T-helper 2 cell treated with Interferon-gamma antibody and Interleukin-4, amounts not matched to agents 5 μg/mL and 100 μg/mL, for 36 hours (primary cell): Measurements from ENCODE around the gene EFNB2.

Experiments used
- DNase-seq: peaks from one replicate; pipeline ENCODE4 v3.0.0; 2021; ENCODE audit warnings: low spot score
- H3K27ac Mint-ChIP-seq: one replicate; pipeline ENCODE4 v1.8.0; 2021; ENCODE audit warnings: mild to moderate bottlenecking, mixed read lengths
- H3K27me3 Mint-ChIP-seq: one replicate; pipeline ENCODE4 v1.8.0; 2021; ENCODE audit warnings: low read depth, mixed read lengths
- H3K36me3 Mint-ChIP-seq: one replicate; pipeline ENCODE4 v1.8.0; 2021; ENCODE audit warnings: low read depth, mixed read lengths
- H3K4me1 Mint-ChIP-seq: one replicate; pipeline ENCODE4 v1.8.0; 2021; ENCODE audit warnings: low read depth, mixed read lengths
- H3K4me3 Mint-ChIP-seq: one replicate; pipeline ENCODE4 v1.8.0; 2022; ENCODE audit warnings: mild to moderate bottlenecking, moderate library complexity, mixed read lengths
- H3K9me3 Mint-ChIP-seq: one replicate; pipeline ENCODE4 v1.8.0; 2021; ENCODE audit warnings: mixed read lengths

Gene EFNB2

DNA sequence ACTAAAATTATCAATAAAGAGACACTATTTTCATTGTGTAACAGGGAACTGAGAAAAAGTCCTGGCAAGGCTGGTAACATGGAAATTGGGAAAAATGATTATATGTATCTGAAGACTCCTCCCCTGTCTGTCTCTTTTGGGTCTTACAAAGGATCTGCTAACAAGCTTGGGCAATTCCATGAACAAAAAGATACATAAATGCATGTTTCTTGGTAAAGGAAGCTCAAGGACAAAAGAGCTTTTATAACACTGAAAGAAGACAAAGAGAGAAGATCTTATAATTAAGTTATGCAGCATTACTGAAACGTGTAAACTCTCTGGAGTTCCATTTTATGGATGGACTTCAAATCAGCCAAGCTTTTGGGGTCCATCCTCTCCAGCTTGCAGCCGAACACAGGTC, 29.2 kb downstream of the EFNB2 start:
- no peaks in the 10 kb centered on the region for H3K9me3 Mint-ChIP-seq
- H3K4me1 Mint-ChIP-seq: peaks cover 3% of the 10 kb centered on the region
- H3K36me3 Mint-ChIP-seq: no peaks in the 10 kb centered on the region
- no peak for DNase-seq
- no peak overlapping the region for H3K4me3 Mint-ChIP-seq
- H3K27me3 Mint-ChIP-seq: peaks cover 11% of the 10 kb centered on the region
- H3K27ac Mint-ChIP-seq: no peak overlapping the region

- H3K4me3 Mint-ChIP-seq: no peak overlapping the region
- no peaks in the 10 kb centered on the region for H3K9me3 Mint-ChIP-seq
- H3K27me3 Mint-ChIP-seq: peaks cover 12% of the 10 kb centered on the region
- H3K36me3 Mint-ChIP-seq: no peaks in the 10 kb centered on the region
- H3K27ac Mint-ChIP-seq: no peak overlapping the region
- H3K4me1 Mint-ChIP-seq: peaks cover 3% of the 10 kb centered on the region
- DNase-seq: no peak
Measured at GRCh38 chr13:106505732-106506131, 29.7 kb downstream of the EFNB2 start.

DNA sequence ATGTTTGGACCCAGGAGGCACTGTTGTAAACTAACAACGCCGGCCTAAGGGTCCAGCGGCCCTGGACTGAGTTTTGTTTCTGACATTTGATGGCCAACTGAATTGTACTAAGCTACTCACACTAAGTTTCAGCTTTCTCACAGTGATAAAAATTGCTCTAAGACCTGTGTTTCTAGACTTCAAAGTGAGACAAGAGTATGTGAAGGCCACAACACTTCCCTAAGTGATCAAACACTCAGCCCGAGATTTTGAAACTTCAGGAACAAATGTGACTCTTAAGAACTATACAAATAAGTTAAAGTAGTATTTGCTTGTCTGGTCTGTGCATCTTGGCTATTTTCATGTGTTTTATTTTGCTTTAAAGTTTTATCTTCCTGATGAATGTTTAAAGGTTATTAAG, 30.2 kb downstream of the EFNB2 start:
- Mint-ChIP-seq H3K27ac (no peak overlapping the region), H3K4me3 (no peak overlapping the region), H3K27me3 (peaks cover 14% of the 10 kb centered on the region), H3K36me3 (no peaks in the 10 kb centered on the region), H3K9me3 (no peaks in the 10 kb centered on the region), H3K4me1 (peaks cover 3% of the 10 kb centered on the region)
- no peak for DNase-seq

- Mint-ChIP-seq H3K36me3 (no peaks in the 10 kb centered on the region), H3K4me1 (peaks cover 3% of the 10 kb centered on the region), H3K27me3 (peaks cover 22% of the 10 kb centered on the region), H3K4me3 (no peak overlapping the region), H3K9me3 (no peaks in the 10 kb centered on the region), H3K27ac (no peak overlapping the region)
- DNase-seq: no peak
Measured at GRCh38 chr13:106503730-106504453, 31.6 kb downstream of the EFNB2 start.

DNA sequence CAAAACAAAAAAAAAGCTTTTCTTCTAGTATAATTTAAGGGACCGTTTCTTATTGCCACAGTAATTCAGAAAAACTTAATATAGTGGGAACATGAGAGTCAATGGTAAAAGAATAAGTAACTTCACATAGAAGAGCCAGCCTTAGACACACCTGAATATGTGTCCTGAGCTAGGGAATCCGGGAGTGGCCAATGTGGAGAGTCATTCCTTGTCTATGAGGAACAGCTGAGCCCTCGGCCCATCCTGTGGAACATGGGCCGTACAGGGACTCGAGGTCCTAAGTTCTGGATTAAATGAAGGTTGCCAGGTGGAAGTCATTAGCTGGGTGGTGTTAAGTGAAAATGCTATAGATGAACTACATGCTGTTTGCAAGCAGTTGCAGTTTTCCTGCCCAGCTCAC, 32.2 kb downstream of the EFNB2 start:
- H3K27me3 Mint-ChIP-seq: peaks cover 25% of the 10 kb centered on the region

DNA sequence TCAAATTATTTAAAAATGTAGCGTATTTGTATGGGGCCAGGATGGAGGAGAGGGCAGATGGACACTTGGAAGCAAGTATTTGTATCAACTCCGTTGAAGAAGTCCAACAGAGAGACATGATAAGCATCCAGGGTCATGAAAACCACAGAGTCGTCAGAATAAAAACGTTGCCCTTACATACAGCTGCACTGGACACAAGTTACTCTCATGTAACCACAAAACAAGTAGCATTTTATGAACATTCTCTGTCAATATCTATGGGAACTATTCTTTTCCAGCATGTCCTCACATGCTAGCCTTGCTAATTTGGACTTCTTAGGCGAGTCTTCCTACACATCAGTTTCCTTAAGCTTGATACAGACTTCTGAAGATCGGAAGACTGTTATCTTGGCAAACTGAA, 35.0 kb downstream of the EFNB2 start:
- no peaks in the 10 kb centered on the region for H3K36me3 Mint-ChIP-seq
- no peak for DNase-seq
- no peaks in the 10 kb centered on the region for H3K9me3 Mint-ChIP-seq
- H3K4me1 Mint-ChIP-seq: no peaks in the 10 kb centered on the region
- no peak overlapping the region for H3K27ac Mint-ChIP-seq
- H3K27me3 Mint-ChIP-seq: peaks cover 46% of the 10 kb centered on the region
- H3K4me3 Mint-ChIP-seq: no peak overlapping the region

More for the DNA sequence above, 32.2 kb downstream of the EFNB2 start:
- DNase-seq: no peak
- Mint-ChIP-seq H3K4me1 (peaks cover 3% of the 10 kb centered on the region), H3K9me3 (no peaks in the 10 kb centered on the region), H3K27ac (no peak overlapping the region), H3K36me3 (no peaks in the 10 kb centered on the region), H3K4me3 (no peak overlapping the region)

- no peaks in the 10 kb centered on the region for H3K4me1 Mint-ChIP-seq
- H3K9me3 Mint-ChIP-seq: no peaks in the 10 kb centered on the region
- no peak overlapping the region for H3K27ac Mint-ChIP-seq
- H3K36me3 Mint-ChIP-seq: no peaks in the 10 kb centered on the region
- peaks cover 47% of the 10 kb centered on the region for H3K27me3 Mint-ChIP-seq
- H3K4me3 Mint-ChIP-seq: no peak overlapping the region
- DNase-seq: no peak
Measured at GRCh38 chr13:106499896-106500295, 35.6 kb downstream of the EFNB2 start.

DNA sequence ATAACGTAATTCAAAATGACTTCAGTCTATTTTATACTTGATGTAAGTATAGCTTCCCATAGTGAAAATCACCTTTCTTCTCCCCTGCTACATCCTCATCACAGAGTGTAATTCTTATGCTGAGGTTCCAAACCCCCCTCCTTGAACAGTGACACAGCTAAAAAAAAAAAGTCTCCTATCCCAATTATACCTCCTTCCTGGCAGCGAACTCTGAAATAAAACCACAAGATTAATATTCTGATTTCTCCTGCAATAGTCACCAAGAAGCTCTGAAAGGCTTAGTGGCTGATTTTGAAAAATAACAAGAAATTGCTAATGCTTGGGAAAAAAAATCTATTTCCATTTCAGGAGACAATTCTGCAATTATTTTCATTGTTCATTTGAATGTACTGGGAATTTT, 36.3 kb downstream of the EFNB2 start:
- Mint-ChIP-seq H3K36me3 (no peaks in the 10 kb centered on the region), H3K4me3 (no peak overlapping the region), H3K27ac (no peak overlapping the region), H3K4me1 (no peaks in the 10 kb centered on the region), H3K9me3 (no peaks in the 10 kb centered on the region), H3K27me3 (peaks cover 52% of the 10 kb centered on the region)
- no peak for DNase-seq

GRCh38 chr13:106498571-106498970, 36.9 kb downstream of the EFNB2 start:
- H3K4me1 Mint-ChIP-seq: peaks cover 3% of the 10 kb centered on the region
- H3K27ac Mint-ChIP-seq: no peak overlapping the region
- H3K27me3 Mint-ChIP-seq: peaks cover 56% of the 10 kb centered on the region
- H3K36me3 Mint-ChIP-seq: no peaks in the 10 kb centered on the region
- DNase-seq: no peak
- H3K9me3 Mint-ChIP-seq: no peaks in the 10 kb centered on the region
- no peak overlapping the region for H3K4me3 Mint-ChIP-seq

DNA sequence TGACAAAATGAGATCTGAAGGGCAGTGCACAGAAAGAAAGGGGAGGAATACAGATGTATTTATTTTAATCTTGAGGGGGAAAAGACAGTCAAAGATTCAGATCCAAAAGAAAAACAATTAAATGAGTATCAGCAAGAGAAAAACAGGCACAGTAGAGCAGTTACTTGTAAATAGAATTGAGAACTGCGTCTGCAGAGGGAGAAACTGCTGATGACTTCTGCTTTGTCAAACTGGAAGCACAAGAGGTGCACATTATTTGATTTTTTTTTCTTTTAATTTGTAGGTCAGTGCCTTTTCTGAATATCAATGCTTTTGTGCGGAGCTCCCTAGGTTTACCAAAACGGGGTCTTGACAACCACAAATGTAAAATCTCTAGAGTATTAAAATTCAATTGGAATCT, 37.3 kb downstream of the EFNB2 start:
- no peak for DNase-seq
- Mint-ChIP-seq H3K9me3 (no peaks in the 10 kb centered on the region), H3K27me3 (peaks cover 56% of the 10 kb centered on the region)

GRCh38 chr13:106497079-106497478, 38.4 kb downstream of the EFNB2 start:
- Mint-ChIP-seq H3K4me1 (peaks cover 9% of the 10 kb centered on the region), H3K9me3 (no peaks in the 10 kb centered on the region), H3K36me3 (no peaks in the 10 kb centered on the region), H3K27ac (no peak overlapping the region), H3K4me3 (no peak overlapping the region), H3K27me3 (peaks cover 53% of the 10 kb centered on the region)
- no peak for DNase-seq

More for the DNA sequence above, 37.3 kb downstream of the EFNB2 start:
- no peak overlapping the region for H3K27ac Mint-ChIP-seq
- no peaks in the 10 kb centered on the region for H3K36me3 Mint-ChIP-seq
- peaks cover 7% of the 10 kb centered on the region for H3K4me1 Mint-ChIP-seq
- H3K4me3 Mint-ChIP-seq: no peak overlapping the region

DNA sequence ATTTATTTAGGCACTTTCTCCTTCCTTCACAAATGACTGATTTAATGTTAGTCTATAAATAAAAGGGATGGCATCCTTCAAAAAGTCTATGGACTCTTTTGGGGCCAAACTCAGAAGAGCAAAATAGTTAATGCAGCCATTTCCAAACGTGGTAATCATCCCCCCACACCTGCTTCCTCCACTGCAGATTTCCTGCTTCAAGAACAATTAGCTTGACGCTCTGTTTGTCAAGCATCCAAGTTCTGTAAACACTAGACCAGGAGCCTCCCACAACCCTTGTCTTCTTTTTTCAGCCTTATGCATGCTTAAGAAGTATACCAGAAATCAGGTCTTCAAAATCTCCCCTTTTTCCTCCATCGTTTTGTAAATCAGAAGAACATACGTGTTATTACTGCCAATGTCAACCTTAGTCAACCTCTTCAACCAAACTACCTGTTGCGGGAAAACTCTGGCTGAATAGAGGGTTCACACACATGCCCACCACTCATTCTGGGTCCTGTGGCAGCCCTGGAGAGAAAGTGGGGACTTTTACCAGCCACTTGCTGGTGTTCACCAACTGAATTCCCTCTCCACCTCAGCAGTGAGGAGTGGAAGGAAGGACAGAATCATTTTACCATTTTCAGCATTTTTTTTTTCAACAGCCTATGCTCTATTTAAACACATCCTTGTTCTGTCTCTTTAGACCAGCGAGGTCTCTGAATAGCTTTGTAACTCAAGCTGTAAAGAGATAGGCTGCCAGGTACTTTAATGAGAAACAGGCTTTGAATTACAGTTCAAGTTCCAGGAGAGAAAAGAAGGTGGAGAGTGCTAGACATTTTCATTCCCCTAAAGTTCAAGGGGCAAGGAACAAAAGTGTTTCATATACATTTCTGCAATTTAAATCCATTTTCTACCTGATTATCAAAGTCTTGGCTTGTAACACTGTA, 39.1 kb downstream of the EFNB2 start:
- Mint-ChIP-seq H3K36me3 (no peaks in the 10 kb centered on the region), H3K27me3 (peaks cover 59% of the 10 kb centered on the region), H3K4me3 (no peak overlapping the region), H3K4me1 (peaks cover 10% of the 10 kb centered on the region), H3K27ac (no peak overlapping the region), H3K9me3 (no peaks in the 10 kb centered on the region)
- no peak for DNase-seq

GRCh38 chr13:106494936-106495335, 40.5 kb downstream of the EFNB2 start:
- H3K27me3 Mint-ChIP-seq: peaks cover 63% of the 10 kb centered on the region
- no peaks in the 10 kb centered on the region for H3K9me3 Mint-ChIP-seq
- no peak for DNase-seq
- no peak overlapping the region for H3K27ac Mint-ChIP-seq
- H3K4me1 Mint-ChIP-seq: peaks cover 16% of the 10 kb centered on the region
- H3K4me3 Mint-ChIP-seq: no peak overlapping the region
- H3K36me3 Mint-ChIP-seq: no peaks in the 10 kb centered on the region

DNA sequence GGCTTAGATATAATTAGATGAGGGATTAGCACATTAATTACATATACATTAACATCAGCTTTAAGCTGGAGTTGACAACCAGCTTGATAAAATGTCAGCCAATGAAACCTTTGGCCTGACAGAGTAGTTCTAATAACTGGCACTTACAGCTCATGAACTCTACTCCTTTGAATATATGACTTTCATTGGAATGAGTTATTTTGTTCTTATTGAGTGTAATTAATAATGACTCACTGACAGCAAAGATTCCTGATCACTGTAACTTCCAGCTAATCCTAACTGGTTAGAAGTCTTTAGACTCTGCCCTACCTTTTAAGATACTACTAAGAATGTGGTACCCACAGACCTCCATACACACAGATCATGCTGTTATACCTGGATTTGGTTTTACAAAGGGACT, 41.0 kb downstream of the EFNB2 start:
- no peaks in the 10 kb centered on the region for H3K9me3 Mint-ChIP-seq
- peaks cover 63% of the 10 kb centered on the region for H3K27me3 Mint-ChIP-seq
- H3K4me1 Mint-ChIP-seq: peaks cover 16% of the 10 kb centered on the region
- no peaks in the 10 kb centered on the region for H3K36me3 Mint-ChIP-seq
- no peak for DNase-seq
- no peak overlapping the region for H3K4me3 Mint-ChIP-seq
- no peak overlapping the region for H3K27ac Mint-ChIP-seq
